IMR-90 (cell line): ENCODE data around the gene GCK.

Experiments
- BHLHE40 ChIP-seq: fragments of 150-350 bp; IDR thresholded peaks from 2 replicates; pipeline ENCODE4 v1.6.1; 2016; ENCODE audit warnings: mild to moderate bottlenecking, low read depth, low read length
- CHD1 ChIP-seq: IDR thresholded peaks from 2 replicates; pipeline ENCODE4 v1.6.1; 2012; ENCODE audit warnings: low read depth, low read length, improper control_type of control experiment
- CTCF ChIP-seq: conservative IDR thresholded peaks from 2 replicates; pipeline ENCODE4 v1.5.1; 2012; ENCODE audit warnings: mild to moderate bottlenecking, low read depth, low read length, improper control_type of control experiment
- ELK1 ChIP-seq: fragments of 150-350 bp; IDR thresholded peaks from 2 replicates; pipeline ENCODE4 v1.6.1; 2016; ENCODE audit warnings: low read depth, mild to moderate bottlenecking, low read length, moderate library complexity, borderline replicate concordance
- FOS ChIP-seq: fragments of 150-350 bp; IDR thresholded peaks from 2 replicates; pipeline ENCODE4 v1.6.1; 2016; ENCODE audit warnings: low read depth, low read length
- MAFK ChIP-seq: IDR thresholded peaks from 2 replicates; pipeline ENCODE4 v1.6.1; 2012; ENCODE audit warnings: low read depth, low read length, improper control_type of control experiment
- MXI1 ChIP-seq: IDR thresholded peaks from 2 replicates; pipeline ENCODE4 v1.6.1; 2012; ENCODE audit warnings: low read depth, mild to moderate bottlenecking, low read length, moderate library complexity, borderline replicate concordance
- NFE2L2 ChIP-seq: fragments of 150-350 bp; IDR thresholded peaks from 2 replicates; pipeline ENCODE4 v1.6.1; 2016; ENCODE audit warnings: low read depth, mild to moderate bottlenecking, low read length
- POLR2A ChIP-seq: IDR thresholded peaks from 2 replicates; pipeline ENCODE4 v1.6.1; 2012; ENCODE audit warnings: mild to moderate bottlenecking, low read depth, low read length
- RAD21 ChIP-seq: IDR thresholded peaks from 2 replicates; pipeline ENCODE4 v1.6.1; 2012; ENCODE audit warnings: low read length, improper control_type of control experiment
- RCOR1 ChIP-seq: IDR thresholded peaks from 2 replicates; pipeline ENCODE4 v1.6.1; 2012; ENCODE audit warnings: mild to moderate bottlenecking, low read length, improper control_type of control experiment; ENCODE audit not compliant: insufficient replicate concordance
- RFX5 ChIP-seq: IDR thresholded peaks from 2 replicates; pipeline ENCODE4 v1.8.0; 2012; ENCODE audit warnings: low read depth, mild to moderate bottlenecking, low read length, moderate library complexity
- SMC3 ChIP-seq: fragments of 150-350 bp; IDR thresholded peaks from 2 replicates; pipeline ENCODE4 v1.6.1; 2016; ENCODE audit warnings: low read depth, mild to moderate bottlenecking, antibody characterized with exemption, low read length, moderate library complexity
- USF2 ChIP-seq: fragments of 150-350 bp; IDR thresholded peaks from 2 replicates; pipeline ENCODE4 v1.6.1; 2017; ENCODE audit warnings: mild to moderate bottlenecking, antibody characterized with exemption, low read length, low read depth

GRCh38 chr7:44221231-44221791, 32.1 kb upstream of the GCK start:
- peak; percentile 28 for TF ChIP-seq CTCF
- TF ChIP-seq BHLHE40 = no peak
- TF ChIP-seq NFE2L2 = no peak
- TF ChIP-seq MAFK = no peak
- TF ChIP-seq USF2 = no peak
- no peak for TF ChIP-seq RCOR1
- peak; percentile 14; the same call in 1 of the 2 replicates for TF ChIP-seq SMC3
- no peak for TF ChIP-seq POLR2A
- TF ChIP-seq MXI1 = no peak
- no peak for TF ChIP-seq RAD21
- no peak for TF ChIP-seq CHD1
- no peak for TF ChIP-seq ELK1
- no peak for TF ChIP-seq RFX5
- no peak for TF ChIP-seq FOS
